Coronary artery (tissue), 2 donors: ENCODE data around the gene CADPS2.
"Not testable (repeated sequence)": the region's sequence is repeated elsewhere in the genome, so short reads cannot be mapped to it uniquely, and the experiment has no call there.

Source experiments
- DNase-seq: peaks from one replicate; pipeline ENCODE4 v3.0.0-alpha.2; 2017; ENCODE audit warnings: low spot score
- H3K27ac ChIP-seq, 2 donors: fragments of 200-600 bp; sonication (generic); one replicate each; pipeline ENCODE4 v1.5.1; 2016 to 2019
- H3K4me3 ChIP-seq: fragments of 200-600 bp; sonication (generic); 2 replicates; pipeline ENCODE4 v1.5.1; 2016; ENCODE audit warnings: mild to moderate bottlenecking, moderate library complexity
- TF ChIP-seq, protein P1 (sequence below): fragments of 200-600 bp; sonication (generic); IDR thresholded peaks from one replicate; pipeline ENCODE4 v1.5.1; 2019; ENCODE audit warnings: antibody characterized with exemption

Gene CADPS2

DNA sequence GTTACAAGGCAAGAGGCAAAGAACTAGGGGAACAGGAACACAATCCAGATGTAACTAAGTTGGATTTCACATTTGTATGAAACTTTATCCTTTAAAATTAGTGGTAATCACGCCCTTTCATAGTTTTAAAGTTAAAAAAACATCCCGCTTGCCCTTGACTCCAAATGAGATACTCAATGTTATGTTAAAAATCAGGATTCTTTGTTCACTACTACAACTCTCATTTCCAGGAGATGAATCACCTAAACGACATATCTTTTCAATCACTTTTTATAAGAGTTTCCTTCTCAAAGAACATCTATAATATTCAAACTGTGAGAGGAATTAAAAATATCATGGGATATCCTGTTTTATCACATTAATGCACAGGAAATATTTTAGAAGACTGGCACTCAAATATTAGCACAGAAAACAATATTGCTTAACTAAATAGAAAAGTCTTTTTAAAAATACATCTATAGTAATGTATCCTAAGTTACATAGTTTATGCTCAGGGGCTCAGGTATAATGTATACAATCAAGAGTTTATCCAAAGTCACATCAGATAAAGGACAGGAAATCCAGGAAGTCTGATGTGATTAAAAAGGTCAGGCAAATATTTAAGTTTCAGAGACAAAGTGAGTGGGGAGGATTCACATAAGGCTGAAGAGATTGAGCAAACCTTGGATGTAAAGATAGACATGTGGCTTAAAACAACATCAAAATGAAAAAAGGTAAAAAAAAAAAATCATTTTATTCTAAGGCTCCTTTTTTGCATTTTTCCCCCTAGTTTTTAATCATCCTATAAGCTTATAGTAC, 41.9 kb downstream of the CADPS2 start:
- DNase-seq: no peak
- no peak overlapping the region for H3K4me3 ChIP-seq
- TF ChIP-seq, protein P1, sequence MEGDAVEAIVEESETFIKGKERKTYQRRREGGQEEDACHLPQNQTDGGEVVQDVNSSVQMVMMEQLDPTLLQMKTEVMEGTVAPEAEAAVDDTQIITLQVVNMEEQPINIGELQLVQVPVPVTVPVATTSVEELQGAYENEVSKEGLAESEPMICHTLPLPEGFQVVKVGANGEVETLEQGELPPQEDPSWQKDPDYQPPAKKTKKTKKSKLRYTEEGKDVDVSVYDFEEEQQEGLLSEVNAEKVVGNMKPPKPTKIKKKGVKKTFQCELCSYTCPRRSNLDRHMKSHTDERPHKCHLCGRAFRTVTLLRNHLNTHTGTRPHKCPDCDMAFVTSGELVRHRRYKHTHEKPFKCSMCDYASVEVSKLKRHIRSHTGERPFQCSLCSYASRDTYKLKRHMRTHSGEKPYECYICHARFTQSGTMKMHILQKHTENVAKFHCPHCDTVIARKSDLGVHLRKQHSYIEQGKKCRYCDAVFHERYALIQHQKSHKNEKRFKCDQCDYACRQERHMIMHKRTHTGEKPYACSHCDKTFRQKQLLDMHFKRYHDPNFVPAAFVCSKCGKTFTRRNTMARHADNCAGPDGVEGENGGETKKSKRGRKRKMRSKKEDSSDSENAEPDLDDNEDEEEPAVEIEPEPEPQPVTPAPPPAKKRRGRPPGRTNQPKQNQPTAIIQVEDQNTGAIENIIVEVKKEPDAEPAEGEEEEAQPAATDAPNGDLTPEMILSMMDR: no peak
- H3K27ac ChIP-seq: no peak overlapping the region

- TF ChIP-seq, protein P1: no peak
- Histone ChIP-seq H3K27ac (no peak overlapping the region), H3K4me3 (no peak overlapping the region)
- no peak for DNase-seq
Measured at GRCh38 chr7:122842971-122843370, 43.3 kb downstream of the CADPS2 start.

- not testable (repeated sequence) for DNase-seq, H3K27ac ChIP-seq, H3K4me3 ChIP-seq
Measured at GRCh38 chr7:122836286-122836685, 50.0 kb downstream of the CADPS2 start.

DNA sequence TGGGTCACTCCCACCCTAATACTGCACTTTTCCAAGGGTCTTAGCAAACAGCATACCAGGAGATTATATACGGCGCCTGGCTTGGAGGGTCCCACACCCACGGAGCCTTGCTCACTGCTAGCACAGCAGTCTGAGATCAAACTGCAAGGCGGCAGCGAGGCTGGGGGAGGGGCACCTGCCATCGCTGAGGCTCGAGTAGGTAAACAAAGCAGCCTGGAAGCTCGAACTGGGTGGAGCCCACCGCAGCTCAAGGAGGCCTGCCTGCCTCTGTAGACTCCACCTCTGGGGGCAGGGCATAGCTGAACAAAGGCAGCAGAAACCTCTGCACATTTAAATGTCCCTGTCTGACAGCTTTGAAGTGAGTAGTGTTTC, 51.7 kb downstream of the CADPS2 start:
- DNase-seq, H3K4me3 ChIP-seq, H3K27ac ChIP-seq: not testable (repeated sequence)

GRCh38 chr7:122833888-122834570, 52.2 kb downstream of the CADPS2 start:
- H3K4me3 ChIP-seq: no peak overlapping the region
- H3K27ac ChIP-seq: no peak overlapping the region
- DNase-seq: no peak
- TF ChIP-seq, protein P1: no peak

DNA sequence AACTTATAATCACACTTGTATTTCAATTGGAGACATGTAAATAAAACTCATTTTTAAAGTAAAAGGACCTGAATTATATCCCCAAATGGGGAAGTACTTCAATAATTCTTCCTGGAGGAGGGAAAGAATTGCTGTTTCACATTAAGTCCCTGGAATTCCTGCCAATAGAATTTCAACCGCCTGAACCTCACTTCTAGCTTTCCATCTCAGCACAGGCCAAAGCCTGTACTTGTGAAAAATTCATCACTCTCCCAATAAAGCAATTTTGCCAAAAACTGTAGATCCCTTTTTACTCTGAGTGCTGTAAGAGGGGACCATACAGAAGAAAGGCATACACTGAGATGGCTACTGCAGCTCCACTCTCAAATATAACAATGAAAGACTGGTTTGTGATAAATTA, 54.8 kb downstream of the CADPS2 start:
- no peak for DNase-seq
- no peak overlapping the region for H3K27ac ChIP-seq
- H3K4me3 ChIP-seq: no peak overlapping the region
- TF ChIP-seq, protein P1: no peak

GRCh38 chr7:122829962-122830361, 56.3 kb downstream of the CADPS2 start:
- TF ChIP-seq, protein P1: no peak
- H3K27ac ChIP-seq: no peak overlapping the region
- DNase-seq: no peak
- H3K4me3 ChIP-seq: no peak overlapping the region

- TF ChIP-seq, protein P1: no peak
- Histone ChIP-seq H3K4me3 (no peak overlapping the region), H3K27ac (no peak overlapping the region)
- no peak for DNase-seq
Measured at GRCh38 chr7:122827763-122828162, 58.5 kb downstream of the CADPS2 start.
